NCI-H524 (cell line): ENCODE measurements around the gene SLC13A3.

Experiments
- DNase-seq, 2 experiments: peaks; one replicate each; lab custom pipeline; 2025; lab: John Stamatoyannopoulos, UW

The SLC13A3 gene

DNA sequence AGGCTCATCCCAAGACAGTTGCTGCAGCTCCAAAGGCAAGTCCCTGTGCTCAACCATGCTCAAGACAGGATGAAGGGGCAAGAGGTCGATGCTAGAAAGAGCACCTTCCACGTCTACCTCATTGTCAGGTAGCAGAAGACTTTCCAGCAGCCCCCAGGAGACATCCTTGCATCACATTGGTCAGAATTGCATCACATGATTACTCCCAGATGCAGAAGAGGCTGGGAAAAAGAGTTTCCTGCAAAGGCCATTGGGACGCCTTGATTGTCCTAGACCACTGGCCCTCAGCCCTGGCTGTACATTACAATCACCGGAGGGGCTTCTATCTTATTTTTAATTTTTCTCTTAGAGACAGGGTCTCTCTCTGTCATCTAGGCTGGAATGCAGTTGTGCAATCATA is 120.6 kb downstream of the SLC13A3 start:
- no peak for DNase-seq

DNA sequence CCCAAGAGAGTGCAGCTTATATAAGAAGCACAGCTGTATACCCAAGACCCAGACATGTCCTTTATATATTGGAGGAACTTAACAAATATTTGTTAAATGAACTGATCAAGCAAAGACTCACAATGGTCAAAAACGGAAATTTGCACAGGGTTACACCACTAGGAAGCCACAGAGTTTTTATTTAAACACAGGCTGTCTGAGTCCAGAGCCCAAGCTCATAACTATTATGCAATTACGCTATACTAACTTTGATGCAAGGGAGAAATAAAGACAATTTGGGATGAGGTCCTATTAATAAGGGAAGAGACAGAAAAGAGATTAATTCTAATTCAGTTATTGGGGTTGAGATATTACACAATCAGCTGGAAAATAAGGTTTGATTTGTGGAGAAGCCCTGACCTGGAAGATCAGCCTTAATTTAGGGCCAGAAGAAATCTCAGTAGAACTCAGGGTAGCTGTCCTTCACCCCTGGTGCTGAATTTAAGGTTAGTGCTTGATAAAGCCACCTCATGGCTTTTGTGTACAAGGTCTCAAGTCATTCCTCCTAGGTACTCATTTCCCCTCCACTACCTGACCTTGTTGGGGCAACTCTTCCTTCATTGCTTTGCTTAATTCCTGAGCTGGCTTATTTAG is 127.4 kb downstream of the SLC13A3 start:
- no peak for DNase-seq

- no peak for DNase-seq
Observed at GRCh38 chr20:46523108-46523507, 128.2 kb downstream of the SLC13A3 start.

DNA sequence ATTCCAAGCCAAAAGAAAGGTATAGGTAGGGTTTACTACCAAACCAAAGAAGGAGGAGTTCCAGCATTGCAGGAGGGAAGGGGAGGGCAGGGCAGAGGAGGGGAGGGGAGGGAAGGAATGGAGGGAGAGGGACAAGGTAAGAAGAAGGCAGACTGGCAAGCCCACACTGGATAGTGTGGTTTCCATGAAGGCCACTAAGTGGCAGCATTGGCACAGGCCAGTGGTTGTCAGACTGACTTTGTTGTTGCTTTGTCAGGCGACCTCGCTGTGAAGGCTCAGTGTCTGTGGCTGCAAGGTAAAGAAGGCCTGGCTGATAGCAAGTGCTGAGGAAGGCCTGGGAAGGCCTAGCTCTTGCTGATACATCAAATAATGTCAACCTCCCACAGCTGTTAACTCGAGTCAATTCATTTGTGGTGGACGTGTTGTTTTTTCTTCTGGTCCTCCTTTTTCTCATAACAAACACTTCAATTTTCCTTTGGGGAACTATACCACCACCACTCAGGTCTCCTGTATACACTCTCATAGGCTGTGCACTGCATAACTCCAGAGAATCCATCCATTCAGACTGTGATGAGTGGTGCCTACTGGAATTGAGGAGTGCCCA is 130.2 kb downstream of the SLC13A3 start:
- DNase-seq, result peak; percentile 61 to 83

DNA sequence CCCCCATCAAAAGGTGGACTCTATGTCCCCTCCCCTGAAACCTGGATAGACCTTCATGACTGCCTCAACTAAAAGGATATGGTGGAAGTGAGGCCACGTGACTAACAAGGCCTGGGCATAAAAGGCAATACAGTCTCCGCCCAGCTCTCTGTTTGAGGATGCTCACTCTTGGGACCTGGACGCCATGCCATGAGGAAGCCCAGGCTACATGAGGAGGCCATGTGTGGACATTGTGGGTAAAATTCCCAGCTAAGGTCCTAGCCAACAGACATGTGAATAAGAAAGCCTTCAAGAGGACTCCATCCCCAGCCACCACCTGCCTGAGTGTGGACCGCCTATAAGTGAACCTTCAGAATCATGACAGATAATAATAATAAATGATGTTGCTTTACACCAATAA is 130.7 kb downstream of the SLC13A3 start:
- no peak for DNase-seq

DNA sequence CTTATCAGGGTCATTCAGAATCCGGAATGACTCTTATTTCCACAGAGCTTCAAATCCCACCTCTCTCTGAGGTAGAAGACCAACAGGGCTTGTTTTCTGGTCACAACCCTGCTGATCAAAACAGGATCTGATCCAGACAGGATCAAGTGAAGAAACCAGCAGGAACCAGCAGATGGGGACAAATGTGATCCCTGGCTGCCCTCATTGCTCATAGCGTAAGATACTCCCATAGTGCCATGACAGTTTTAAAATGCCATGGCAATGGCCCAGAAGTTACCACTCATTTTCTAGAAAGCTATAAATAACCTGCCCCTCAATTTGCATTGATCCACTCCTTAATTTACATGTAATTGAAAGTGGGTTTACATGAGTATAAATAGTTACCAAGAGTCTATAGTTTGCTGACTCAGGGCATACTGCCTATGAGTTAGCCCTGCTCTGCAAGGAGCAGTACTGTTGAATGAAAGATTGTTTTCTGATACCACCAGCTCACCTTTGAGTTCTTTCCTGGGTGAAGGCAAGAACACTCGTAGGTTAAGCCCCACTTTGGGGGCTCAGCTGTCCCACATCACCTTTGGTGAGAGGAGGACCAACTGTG is 131.7 kb downstream of the SLC13A3 start:
- no peak for DNase-seq

DNA sequence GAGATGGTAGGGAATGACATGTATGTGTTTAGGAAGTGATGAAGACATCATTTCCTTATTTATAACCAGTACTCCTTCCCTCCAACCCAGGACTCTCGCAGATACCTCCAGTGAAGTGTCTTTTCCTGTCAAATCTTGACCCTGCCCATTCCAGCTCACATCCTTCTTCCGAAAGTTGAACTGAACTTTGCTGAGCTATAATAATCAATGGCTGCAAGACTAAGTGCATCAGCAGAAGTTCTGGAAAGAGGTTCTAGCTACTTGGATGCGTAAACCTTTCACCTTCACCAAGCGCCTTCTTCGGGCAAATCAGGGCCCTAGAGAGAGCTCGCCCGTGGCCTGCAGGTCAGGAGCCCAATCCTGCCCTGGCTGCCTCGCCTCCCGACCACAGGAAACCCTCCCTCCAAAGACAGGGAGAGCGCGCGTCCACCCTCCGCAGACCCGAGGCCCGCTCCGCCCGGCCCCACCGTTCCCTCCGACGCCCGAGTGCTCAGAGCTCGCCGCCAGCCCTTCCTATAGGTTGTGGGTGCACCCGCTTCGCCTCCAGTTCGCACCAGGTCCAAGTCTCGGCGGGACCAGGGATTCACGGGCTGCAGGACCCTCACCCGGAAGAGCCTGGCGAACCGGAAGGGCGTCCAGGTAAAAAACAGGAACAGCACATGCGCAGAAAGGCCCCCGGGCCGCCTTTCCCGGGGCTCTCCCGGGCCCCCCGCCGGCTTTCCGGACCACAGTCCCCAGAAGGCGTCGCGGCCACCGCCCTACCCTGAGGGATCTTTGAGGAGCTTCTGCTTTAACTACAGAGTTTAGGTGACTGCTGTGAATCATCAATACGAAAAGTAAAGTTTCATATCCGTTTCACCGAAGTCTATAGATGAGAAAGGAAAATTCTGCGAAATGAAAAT is 138.1 kb downstream of the SLC13A3 start, which contains the start of gene ZNF334:
ZNF334 (minus strand) TSS at position 617 of the 902 bp plus-strand sequence. CDS start 1,457 bp downstream, outside the sequence.
- peak; percentile 84 to 91 for DNase-seq

- peak in 1 of 2 experiments; percentile 54 for DNase-seq
Observed at GRCh38 chr20:46509523-46509922, 141.7 kb downstream of the SLC13A3 start.
